DND-41 (cell line): Measurements from ENCODE around the gene LINC01488.

Source experiments
- EZH2 ChIP-seq: IDR thresholded peaks from 3 replicates; pipeline ENCODE4 v1.6.1; 2012; ENCODE audit warnings: borderline replicate concordance, low read depth, mild to moderate bottlenecking, moderate library complexity, low read length, inconsistent platforms; ENCODE audit not compliant: severe bottlenecking
- TF ChIP-seq, protein P1 (sequence below): IDR thresholded peaks from 2 replicates; pipeline ENCODE4 v1.5.1; 2012; ENCODE audit warnings: borderline replicate concordance, low read length, moderate library complexity, mild to moderate bottlenecking; ENCODE audit not compliant: poor library complexity, severe bottlenecking; ENCODE audit errors: extremely low read depth

- TF ChIP-seq, protein P1, sequence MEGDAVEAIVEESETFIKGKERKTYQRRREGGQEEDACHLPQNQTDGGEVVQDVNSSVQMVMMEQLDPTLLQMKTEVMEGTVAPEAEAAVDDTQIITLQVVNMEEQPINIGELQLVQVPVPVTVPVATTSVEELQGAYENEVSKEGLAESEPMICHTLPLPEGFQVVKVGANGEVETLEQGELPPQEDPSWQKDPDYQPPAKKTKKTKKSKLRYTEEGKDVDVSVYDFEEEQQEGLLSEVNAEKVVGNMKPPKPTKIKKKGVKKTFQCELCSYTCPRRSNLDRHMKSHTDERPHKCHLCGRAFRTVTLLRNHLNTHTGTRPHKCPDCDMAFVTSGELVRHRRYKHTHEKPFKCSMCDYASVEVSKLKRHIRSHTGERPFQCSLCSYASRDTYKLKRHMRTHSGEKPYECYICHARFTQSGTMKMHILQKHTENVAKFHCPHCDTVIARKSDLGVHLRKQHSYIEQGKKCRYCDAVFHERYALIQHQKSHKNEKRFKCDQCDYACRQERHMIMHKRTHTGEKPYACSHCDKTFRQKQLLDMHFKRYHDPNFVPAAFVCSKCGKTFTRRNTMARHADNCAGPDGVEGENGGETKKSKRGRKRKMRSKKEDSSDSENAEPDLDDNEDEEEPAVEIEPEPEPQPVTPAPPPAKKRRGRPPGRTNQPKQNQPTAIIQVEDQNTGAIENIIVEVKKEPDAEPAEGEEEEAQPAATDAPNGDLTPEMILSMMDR, result no peak
- TF ChIP-seq EZH2, result no peak
Observed at GRCh38 chr11:69491071-69492031, 9.9 kb downstream of the LINC01488 start.
